Ishikawa (cell line): ENCODE results near the gene AFMID.

Source experiments
- USF1 ChIP-seq: IDR thresholded peaks from 2 replicates; pipeline ENCODE4 v1.6.1; 2012
- ZBTB7A ChIP-seq: IDR thresholded peaks from 2 replicates; pipeline ENCODE4 v1.6.1; 2012; ENCODE audit warnings: low read depth

- TF ChIP-seq ZBTB7A (no peak), USF1 (no peak)
These were observed 27.5 kb upstream of the AFMID start for GRCh38 chr17:78159575-78160158.
